Measurements from ENCODE around the gene STAT3. TPM values are rescaled to one million over a fixed set of nuclear protein-coding genes. Genes with fewer than 3 reads are reported as not detected.
A peak's percentile ranks its signal among the peaks of the same experiment; 100 is the strongest.
"Not testable (repeated sequence)": the region's sequence is repeated elsewhere in the genome, so short reads cannot be mapped to it uniquely, and the experiment has no call there.

The STAT3 gene
- total and polyA plus RNA-seq, 2 experiments from 2014 or later: 152 to 163 TPM

GRCh38 chr17:42361781-42362186 is 26.5 kb downstream of the STAT3 start:
- Histone ChIP-seq H3K36me3 (replicated peaks; ENCODE audit: insufficient read depth, low read depth) (no peaks in the 10 kb centered on the region), H3K4me3 (no peak overlapping the region), H3K4me1 (ENCODE audit: insufficient read depth) (peaks cover 21% of the 10 kb centered on the region), H3K9me3 (ENCODE audit: low read depth) (no peaks in the 10 kb centered on the region), H3K27me3 (no peaks in the 10 kb centered on the region), H3K79me2 (peaks cover 97% of the 10 kb centered on the region), H3K27ac (peak overlapping the region; percentile 0), H3K4me2 (no peak overlapping the region), H3K9me2 (replicated peaks; ENCODE audit: insufficient read depth) (no peaks in the 10 kb centered on the region), H4K20me1 (ENCODE audit: insufficient read depth, poor library complexity, severe bottlenecking) (peaks cover 95% of the 10 kb centered on the region), H2AFZ (no peak overlapping the region)
- WGBS (ENCODE audit: low lambda C conversion rate, missing lambda C conversion rate): 30% methylated on average over 2 of the region's 2 CpGs
- TF ChIP-seq CTCF (IDR thresholded peaks at IDR 0.05; ENCODE audit: poor library complexity) (no peak), EZH2phosphoT487 (IDR thresholded peaks at IDR 0.05; ENCODE audit: low read depth, severe bottlenecking, unreplicated experiment) (no peak), EZH2 (IDR thresholded peaks at IDR 0.05; ENCODE audit: borderline replicate concordance) (no peak)
- DNase-seq (ENCODE audit: low spot score): no peak

GRCh38 chr17:42360388-42360787 is 27.9 kb downstream of the STAT3 start:
- H3K4me2 ChIP-seq; H2AFZ ChIP-seq; DNase-seq (ENCODE audit: low spot score); H3K27ac ChIP-seq; H3K9me3 ChIP-seq (ENCODE audit: low read depth); H3K36me3 ChIP-seq (replicated peaks; ENCODE audit: insufficient read depth, low read depth); H3K4me3 ChIP-seq; H3K9me2 ChIP-seq (replicated peaks; ENCODE audit: insufficient read depth); H3K27me3 ChIP-seq: not testable (repeated sequence)
- 94% methylated on average over 2 of the region's 2 CpGs for WGBS (ENCODE audit: low lambda C conversion rate, missing lambda C conversion rate)
- peaks cover 96% of the 10 kb centered on the region for H4K20me1 ChIP-seq (ENCODE audit: insufficient read depth, poor library complexity, severe bottlenecking)
- peaks cover 16% of the 10 kb centered on the region for H3K4me1 ChIP-seq (ENCODE audit: insufficient read depth)
- peaks cover 97% of the 10 kb centered on the region for H3K79me2 ChIP-seq

- no peak for DNase-seq (ENCODE audit: low spot score)
- WGBS (ENCODE audit: low lambda C conversion rate, missing lambda C conversion rate): 55% methylated on average over 7 of the region's 7 CpGs
- Histone ChIP-seq H2AFZ (no peak overlapping the region), H3K27me3 (no peaks in the 10 kb centered on the region), H3K79me2 (peaks cover 98% of the 10 kb centered on the region), H3K4me1 (ENCODE audit: insufficient read depth) (peaks cover 16% of the 10 kb centered on the region), H4K20me1 (ENCODE audit: insufficient read depth, poor library complexity, severe bottlenecking) (peaks cover 97% of the 10 kb centered on the region), H3K4me2 (no peak overlapping the region), H3K36me3 (replicated peaks; ENCODE audit: insufficient read depth, low read depth) (no peaks in the 10 kb centered on the region), H3K27ac (no peak overlapping the region), H3K4me3 (no peak overlapping the region), H3K9me2 (replicated peaks; ENCODE audit: insufficient read depth) (no peaks in the 10 kb centered on the region), H3K9me3 (ENCODE audit: low read depth) (no peaks in the 10 kb centered on the region)
- no peak for TF ChIP-seq EZH2phosphoT487 (IDR thresholded peaks at IDR 0.05; ENCODE audit: low read depth, severe bottlenecking, unreplicated experiment)
Observed at GRCh38 chr17:42359133-42359532, 29.1 kb downstream of the STAT3 start.

- TF ChIP-seq EZH2 (IDR thresholded peaks at IDR 0.05; ENCODE audit: borderline replicate concordance) (no peak), EZH2phosphoT487 (IDR thresholded peaks at IDR 0.05; ENCODE audit: low read depth, severe bottlenecking, unreplicated experiment) (no peak), CTCF (IDR thresholded peaks at IDR 0.05; ENCODE audit: poor library complexity) (no peak)
- peaks cover 98% of the 10 kb centered on the region for H3K79me2 ChIP-seq
- no peak overlapping the region for H3K4me3 ChIP-seq
- no peaks in the 10 kb centered on the region for H3K27me3 ChIP-seq
- H3K9me2 ChIP-seq (replicated peaks; ENCODE audit: insufficient read depth): no peaks in the 10 kb centered on the region
- no peak for DNase-seq (ENCODE audit: low spot score)
- no peaks in the 10 kb centered on the region for H3K9me3 ChIP-seq (ENCODE audit: low read depth)
- peaks cover 96% of the 10 kb centered on the region for H4K20me1 ChIP-seq (ENCODE audit: insufficient read depth, poor library complexity, severe bottlenecking)
- no peaks in the 10 kb centered on the region for H3K36me3 ChIP-seq (replicated peaks; ENCODE audit: insufficient read depth, low read depth)
- no peak overlapping the region for H3K27ac ChIP-seq
- 64% methylated on average over 1 of the region's 1 CpG for WGBS (ENCODE audit: low lambda C conversion rate, missing lambda C conversion rate)
- no peak overlapping the region for H2AFZ ChIP-seq
- no peak overlapping the region for H3K4me2 ChIP-seq
- peaks cover 12% of the 10 kb centered on the region for H3K4me1 ChIP-seq (ENCODE audit: insufficient read depth)
Observed at GRCh38 chr17:42358434-42358833, 29.8 kb downstream of the STAT3 start.

All from hepatocyte (in vitro differentiated cells).